Fibroblast of lung (primary cell): Measurements from ENCODE around the gene TYSND1.

Experiments used
- EZH2 ChIP-seq: IDR thresholded peaks from 2 replicates; pipeline ENCODE4 v1.5.1; 2012; ENCODE audit warnings: low read length, control low read depth, mild to moderate bottlenecking; ENCODE audit errors: missing control alignments
- TF ChIP-seq, protein P1 (sequence below), 2 donors: IDR thresholded peaks in 1 of 2; conservative IDR thresholded peaks in 1 of 2; 1 replicate in 1 of 2; 2 replicates in 1 of 2; pipeline ENCODE4 v1.5.1; 2011 to 2012; ENCODE audit warnings: low read length in 2 of 2, control low read depth in 1 of 2, inconsistent platforms in 1 of 2, low read depth in 1 of 2, mild to moderate bottlenecking in 1 of 2

DNA sequence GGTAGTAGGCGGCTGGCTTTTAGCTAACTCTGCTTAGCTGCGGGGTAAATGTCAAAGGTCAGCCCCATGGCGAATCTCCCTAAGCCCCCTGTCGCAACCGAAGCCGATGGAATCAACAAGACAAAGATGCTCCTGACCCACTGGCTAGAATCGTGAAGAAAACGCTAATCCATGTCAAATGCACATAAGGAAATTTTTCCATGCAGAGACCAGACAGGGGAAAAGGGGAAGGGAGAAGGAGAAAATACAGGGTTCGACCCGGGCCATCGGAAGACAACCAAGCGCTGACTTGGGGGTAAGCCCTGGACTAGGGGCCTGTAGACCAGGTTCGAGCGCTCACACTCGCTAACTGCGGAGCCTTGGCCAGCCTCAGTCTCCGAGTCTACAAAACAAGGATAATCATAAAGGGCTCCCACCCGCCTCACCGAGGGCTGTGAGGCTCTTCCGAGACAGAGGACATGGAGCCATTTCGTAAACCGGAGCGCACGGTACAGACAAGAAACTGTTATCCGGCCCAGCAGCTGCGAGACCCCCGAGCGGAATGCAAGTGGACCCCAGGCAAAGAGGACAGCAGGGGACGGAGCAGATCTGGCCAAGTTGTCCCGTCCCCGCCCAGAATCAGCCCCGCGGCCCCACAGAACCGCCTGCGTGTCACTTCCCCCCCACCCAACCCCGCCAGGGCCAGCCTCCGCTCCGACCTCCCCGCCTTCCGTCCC lies 23.3 kb upstream of the TYSND1 start:
- TF ChIP-seq, protein P1, sequence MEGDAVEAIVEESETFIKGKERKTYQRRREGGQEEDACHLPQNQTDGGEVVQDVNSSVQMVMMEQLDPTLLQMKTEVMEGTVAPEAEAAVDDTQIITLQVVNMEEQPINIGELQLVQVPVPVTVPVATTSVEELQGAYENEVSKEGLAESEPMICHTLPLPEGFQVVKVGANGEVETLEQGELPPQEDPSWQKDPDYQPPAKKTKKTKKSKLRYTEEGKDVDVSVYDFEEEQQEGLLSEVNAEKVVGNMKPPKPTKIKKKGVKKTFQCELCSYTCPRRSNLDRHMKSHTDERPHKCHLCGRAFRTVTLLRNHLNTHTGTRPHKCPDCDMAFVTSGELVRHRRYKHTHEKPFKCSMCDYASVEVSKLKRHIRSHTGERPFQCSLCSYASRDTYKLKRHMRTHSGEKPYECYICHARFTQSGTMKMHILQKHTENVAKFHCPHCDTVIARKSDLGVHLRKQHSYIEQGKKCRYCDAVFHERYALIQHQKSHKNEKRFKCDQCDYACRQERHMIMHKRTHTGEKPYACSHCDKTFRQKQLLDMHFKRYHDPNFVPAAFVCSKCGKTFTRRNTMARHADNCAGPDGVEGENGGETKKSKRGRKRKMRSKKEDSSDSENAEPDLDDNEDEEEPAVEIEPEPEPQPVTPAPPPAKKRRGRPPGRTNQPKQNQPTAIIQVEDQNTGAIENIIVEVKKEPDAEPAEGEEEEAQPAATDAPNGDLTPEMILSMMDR (conservative IDR thresholded peaks at IDR 0.05 in 1 of 2, IDR thresholded peaks at IDR 0.05 in 1 of 2; ENCODE audit: low read depth in 1 of 2, low read length in 2 of 2), result no peak
- no peak for TF ChIP-seq EZH2
